Endothelial cell (in vitro differentiated cells): Measurements from ENCODE around the gene FRS3. TPM values are rescaled to one million over a fixed set of nuclear protein-coding genes. Genes with fewer than 3 reads are reported as not detected.

Experiments
- DNase-seq: peaks from one replicate; pipeline ENCODE4 v3.0.0; 2021; ENCODE audit warnings: low spot score
- H3K27ac Mint-ChIP-seq: one replicate; pipeline ENCODE4 v1.8.0; 2021; ENCODE audit warnings: mixed read lengths, inconsistent platforms; ENCODE audit not compliant: unreplicated experiment
- H3K27me3 Mint-ChIP-seq: one replicate; pipeline ENCODE4 v1.8.0; 2021; ENCODE audit warnings: mild to moderate bottlenecking, moderate library complexity, mixed read lengths, inconsistent platforms; ENCODE audit not compliant: unreplicated experiment
- H3K36me3 Mint-ChIP-seq: one replicate; pipeline ENCODE4 v1.8.0; 2021; ENCODE audit warnings: mild to moderate bottlenecking, low read depth, mixed read lengths, inconsistent platforms; ENCODE audit not compliant: unreplicated experiment
- H3K4me1 Mint-ChIP-seq: one replicate; pipeline ENCODE4 v1.8.0; 2021; ENCODE audit warnings: mild to moderate bottlenecking, mixed read lengths, inconsistent platforms; ENCODE audit not compliant: unreplicated experiment
- H3K4me3 Mint-ChIP-seq: one replicate; pipeline ENCODE4 v1.8.0; 2021; ENCODE audit warnings: mild to moderate bottlenecking, mixed read lengths, inconsistent platforms; ENCODE audit not compliant: unreplicated experiment
- H3K9me3 Mint-ChIP-seq: one replicate; pipeline ENCODE4 v1.8.0; 2021; ENCODE audit warnings: mixed read lengths, inconsistent platforms; ENCODE audit not compliant: unreplicated experiment
- CTCF ChIP-seq: fragments of 200-600 bp; sonication (generic); IDR thresholded peaks from one replicate; pipeline ENCODE4 v1.5.0; 2021; ENCODE audit warnings: antibody characterized with exemption; ENCODE audit not compliant: unreplicated experiment
- total RNA-seq: library from RNA; stranded (reverse); fragmentation: NEBNext Ultra II Directional; extraction: Animal tissue kit (Norgen Biotek cat#: 25700); gene quantifications from one replicate; pipeline ENCODE4 v1.2.1, GENCODE V29; 2021; ENCODE audit not compliant: unreplicated experiment

The FRS3 gene
- total RNA-seq, 1 donor from 2014 or later: 8.8 TPM

- peaks cover 4% of the 10 kb centered on the region for H3K27me3 Mint-ChIP-seq
- no peak overlapping the region for H3K4me3 Mint-ChIP-seq
- H3K4me1 Mint-ChIP-seq: peaks cover 15% of the 10 kb centered on the region
- TF ChIP-seq CTCF: no peak
- H3K36me3 Mint-ChIP-seq: peaks cover 3% of the 10 kb centered on the region
- H3K27ac Mint-ChIP-seq: no peak overlapping the region
- DNase-seq: no peak
- no peaks in the 10 kb centered on the region for H3K9me3 Mint-ChIP-seq
Measured at GRCh38 chr6:41731561-41732086, 48.1 kb downstream of the FRS3 start.

- H3K36me3 Mint-ChIP-seq: peaks cover 3% of the 10 kb centered on the region
- peaks cover 8% of the 10 kb centered on the region for H3K4me1 Mint-ChIP-seq
- H3K27me3 Mint-ChIP-seq: peaks cover 4% of the 10 kb centered on the region
- no peaks in the 10 kb centered on the region for H3K9me3 Mint-ChIP-seq
- DNase-seq: no peak
- no peak overlapping the region for H3K27ac Mint-ChIP-seq
- no peak for TF ChIP-seq CTCF
- H3K4me3 Mint-ChIP-seq: no peak overlapping the region
Measured at GRCh38 chr6:41730531-41731436, 48.9 kb downstream of the FRS3 start.

GRCh38 chr6:41729624-41730023, 50.1 kb downstream of the FRS3 start:
- Mint-ChIP-seq H3K27ac (no peak overlapping the region), H3K36me3 (peaks cover 3% of the 10 kb centered on the region), H3K4me3 (no peak overlapping the region), H3K4me1 (peaks cover 8% of the 10 kb centered on the region), H3K9me3 (no peaks in the 10 kb centered on the region), H3K27me3 (peaks cover 7% of the 10 kb centered on the region)
- DNase-seq: no peak
- no peak for TF ChIP-seq CTCF

- H3K4me1 Mint-ChIP-seq: peaks cover 11% of the 10 kb centered on the region
- peaks cover 9% of the 10 kb centered on the region for H3K27me3 Mint-ChIP-seq
- DNase-seq: no peak
- no peak overlapping the region for H3K27ac Mint-ChIP-seq
- no peaks in the 10 kb centered on the region for H3K9me3 Mint-ChIP-seq
- TF ChIP-seq CTCF: no peak
- peaks cover 3% of the 10 kb centered on the region for H3K36me3 Mint-ChIP-seq
- H3K4me3 Mint-ChIP-seq: no peak overlapping the region
Measured at GRCh38 chr6:41728954-41729353, 50.7 kb downstream of the FRS3 start.
